Body of pancreas (tissue), 4 donors: ENCODE results near the gene BABAM1. TPM values are rescaled to one million over a fixed set of nuclear protein-coding genes. Genes with fewer than 3 reads are reported as not detected.

Source experiments
- ATAC-seq: fragments of 150-250 bp; one replicate; pipeline ENCODE4 v1.9.1; 2016
- DNase-seq, 4 donors: peaks; one replicate each; pipeline ENCODE4 v3.0.0-alpha.2; 2019
- H3K27ac ChIP-seq, 4 donors: fragments of 200-600 bp; sonication (generic); 1 replicate in 3 of 4; 2 replicates in 1 of 4; pipeline versions ENCODE4 v1.5.1 to v1.6.1; 2016 to 2019; ENCODE audit warnings: mild to moderate bottlenecking in 1 of 4, mixed read lengths in 1 of 4, moderate library complexity in 1 of 4
- H3K27me3 ChIP-seq, 2 donors: fragments of 200-600 bp; sonication (generic); one replicate each; pipeline ENCODE4 v1.6.0; 2016; ENCODE audit warnings: mild to moderate bottlenecking in 1 of 2
- H3K36me3 ChIP-seq, 2 donors: fragments of 200-600 bp; sonication (generic); replicated peaks in 1 of 2; 2 replicates each; pipeline ENCODE4 v1.5.1; 2016; ENCODE audit warnings: low read depth in 2 of 2; ENCODE audit not compliant: insufficient read depth in 1 of 2
- H3K4me1 ChIP-seq: fragments of 200-600 bp; sonication (generic); one replicate; pipeline ENCODE4 v1.6.0; 2016
- H3K4me3 ChIP-seq, 2 donors: fragments of 200-600 bp; sonication (generic); 1 replicate in 1 of 2; 2 replicates in 1 of 2; pipeline ENCODE4 v1.5.1; 2016 to 2019
- H3K9me3 ChIP-seq, 3 donors: fragments of 200-600 bp; sonication (generic); 1 replicate in 2 of 3; 2 replicates in 1 of 3; pipeline ENCODE4 v1.5.1; 2016
- CTCF ChIP-seq, 7 experiments: fragments of 450-650 bp in 4 of 7; fragments of 200-600 bp in 3 of 7; sonication (generic) in 3 of 7; IDR thresholded peaks; one replicate each; pipeline ENCODE4 v1.5.1; 2016 to 2019; ENCODE audit warnings: antibody characterized with exemption in 7 of 7
- POLR2A ChIP-seq, 3 donors: fragments of 450-650 bp; IDR thresholded peaks; one replicate each; pipeline ENCODE4 v1.6.1; 2016; ENCODE audit warnings: antibody characterized with exemption in 3 of 3, mild to moderate bottlenecking in 2 of 3
- WGBS, 2 donors: methylation state at CpG; one replicate each; pipeline ENCODE4 v1.1.5; 2017; 5-methylcytosine and 5-hydroxymethylcytosine counted together
- intact Hi-C: fragments of 100-400 bp; cut with DNase I; formaldehyde crosslinking; loops from one replicate; pipeline ENCODE4 v1.15.1; 2023
- total RNA-seq, 2 donors: library from RNA; depleted of rRNA; stranded (reverse); fragments of >200 nt; gene quantifications; one replicate each; pipeline ENCODE4 v1.1.0, GENCODE V29; 2016

The BABAM1 gene
- total RNA-seq, 2 donors from 2014 or later: 45.2 to 84.6 TPM

- no peaks in the 10 kb centered on the region for H3K27me3 ChIP-seq
- peak overlapping the region in 1 of 4 donors; percentile 90 for H3K27ac ChIP-seq
- no peak overlapping the region for H3K4me3 ChIP-seq
- DNase-seq: no peak
- TF ChIP-seq CTCF (IDR thresholded peaks at IDR 0.05) (no peak), POLR2A (IDR thresholded peaks at IDR 0.05) (no peak)
- ATAC-seq: no peak
- H3K9me3 ChIP-seq: no peaks in the 10 kb centered on the region
- H3K36me3 ChIP-seq: no peaks in the 10 kb centered on the region
- peaks cover 56% of the 10 kb centered on the region for H3K4me1 ChIP-seq
- intact Hi-C loops: no loop called here
- WGBS, 2 donors: 73 to 87% methylated on average over 3 of the region's 3 CpGs
Measured at GRCh38 chr19:17256130-17256529, 11.1 kb upstream of the BABAM1 start.

GRCh38 chr19:17259118-17259780 is 8.0 kb upstream of the BABAM1 start:
- WGBS, 2 donors: 64 to 75% methylated on average over 9 of the region's 9 CpGs
- H3K4me3 ChIP-seq: no peak overlapping the region
- intact Hi-C loops: no loop called here
- no peaks in the 10 kb centered on the region for H3K27me3 ChIP-seq
- no peaks in the 10 kb centered on the region for H3K9me3 ChIP-seq
- DNase-seq (peak in 1 of 4 donors; percentile 42), ATAC-seq (no peak)
- no peaks in the 10 kb centered on the region for H3K36me3 ChIP-seq
- TF ChIP-seq CTCF (IDR thresholded peaks at IDR 0.05): no peak
- no peak for TF ChIP-seq POLR2A (IDR thresholded peaks at IDR 0.05)
- H3K4me1 ChIP-seq: peaks cover 60% of the 10 kb centered on the region
- peak overlapping the region; percentile 57 to 87 (median 76) for H3K27ac ChIP-seq

- TF ChIP-seq CTCF (IDR thresholded peaks at IDR 0.05) (no peak), POLR2A (IDR thresholded peaks at IDR 0.05) (peak in 1 of 3 donors; percentile 48)
- intact Hi-C loops: no loop called here
- H3K27ac ChIP-seq: peak overlapping the region; percentile 57 to 87 (median 76)
- no peaks in the 10 kb centered on the region for H3K36me3 ChIP-seq
- WGBS, 2 donors: 31% methylated on average over 1 of the region's 1 CpG; no CpG with 5 or more reads in 1 of the 2 donors
- peaks cover 55% of the 10 kb centered on the region for H3K4me1 ChIP-seq
- H3K27me3 ChIP-seq: no peaks in the 10 kb centered on the region
- DNase-seq (peak; percentile 55 to 64 (median 56)), ATAC-seq (peak; percentile 73)
- no peaks in the 10 kb centered on the region for H3K9me3 ChIP-seq
- no peak overlapping the region for H3K4me3 ChIP-seq
Measured at GRCh38 chr19:17259934-17260333, 7.3 kb upstream of the BABAM1 start.

GRCh38 chr19:17260842-17261325 is 6.4 kb upstream of the BABAM1 start:
- Histone ChIP-seq H3K4me1 (peaks cover 45% of the 10 kb centered on the region), H3K36me3 (no peaks in the 10 kb centered on the region), H3K27me3 (no peaks in the 10 kb centered on the region), H3K27ac (peak overlapping the region; percentile 57 to 87 (median 74)), H3K4me3 (no peak overlapping the region), H3K9me3 (no peaks in the 10 kb centered on the region)
- peak; percentile 91 for ATAC-seq
- DNase-seq: peak; percentile 88 to 89 (median 89)
- intact Hi-C loops: no loop called here
- peak in 1 of 3 donors; percentile 20 for TF ChIP-seq POLR2A (IDR thresholded peaks at IDR 0.05)
- TF ChIP-seq CTCF (IDR thresholded peaks at IDR 0.05): peak; percentile 77 to 97 (median 93)
- 12 to 14% methylated on average over 15 of the region's 15 CpGs for WGBS, 2 donors

- TF ChIP-seq POLR2A (IDR thresholded peaks at IDR 0.05) (no peak), CTCF (IDR thresholded peaks at IDR 0.05) (no peak)
- no peaks in the 10 kb centered on the region for H3K9me3 ChIP-seq
- H3K4me1 ChIP-seq: peaks cover 39% of the 10 kb centered on the region
- intact Hi-C loops: no loop called here
- H3K27ac ChIP-seq: no peak overlapping the region
- H3K27me3 ChIP-seq: no peaks in the 10 kb centered on the region
- H3K4me3 ChIP-seq: no peak overlapping the region
- DNase-seq (no peak), ATAC-seq (no peak)
- no peaks in the 10 kb centered on the region for H3K36me3 ChIP-seq
- WGBS, 2 donors: 75% methylated on average over 12 to 16 of the region's 16 CpGs
Measured at GRCh38 chr19:17262557-17262956, 4.7 kb upstream of the BABAM1 start.
